ENCODE measurements around the gene CWF19L2. TPM values are rescaled to one million over a fixed set of nuclear protein-coding genes. Genes with fewer than 3 reads are reported as not detected.

Gene CWF19L2
- total RNA-seq (2021; ENCODE audit: unreplicated experiment) (7.0 TPM), Bru-seq, nascent RNA (percentile 73 among the genes with signal in this experiment), BruChase-seq, experiment 1, labeled RNA remaining after a 6-hour chase (percentile 55 among the genes with signal in this experiment), BruChase-seq, experiment 2, labeled RNA remaining after a 2-hour chase (percentile 60 among the genes with signal in this experiment)
- 1.9 and 2.0 TPM in 2 replicates for polyA plus RNA-seq (2012)
- long read RNA-seq, transcript CWF19L2-201 (18 exons, 3,278 nt): major isoform, 11 of 23 reads
- long read RNA-seq, partial matches to known transcripts: 9 of 23 reads
- long read RNA-seq, other reads (novel, unspliced or antisense): 3 of 23 reads

DNA sequence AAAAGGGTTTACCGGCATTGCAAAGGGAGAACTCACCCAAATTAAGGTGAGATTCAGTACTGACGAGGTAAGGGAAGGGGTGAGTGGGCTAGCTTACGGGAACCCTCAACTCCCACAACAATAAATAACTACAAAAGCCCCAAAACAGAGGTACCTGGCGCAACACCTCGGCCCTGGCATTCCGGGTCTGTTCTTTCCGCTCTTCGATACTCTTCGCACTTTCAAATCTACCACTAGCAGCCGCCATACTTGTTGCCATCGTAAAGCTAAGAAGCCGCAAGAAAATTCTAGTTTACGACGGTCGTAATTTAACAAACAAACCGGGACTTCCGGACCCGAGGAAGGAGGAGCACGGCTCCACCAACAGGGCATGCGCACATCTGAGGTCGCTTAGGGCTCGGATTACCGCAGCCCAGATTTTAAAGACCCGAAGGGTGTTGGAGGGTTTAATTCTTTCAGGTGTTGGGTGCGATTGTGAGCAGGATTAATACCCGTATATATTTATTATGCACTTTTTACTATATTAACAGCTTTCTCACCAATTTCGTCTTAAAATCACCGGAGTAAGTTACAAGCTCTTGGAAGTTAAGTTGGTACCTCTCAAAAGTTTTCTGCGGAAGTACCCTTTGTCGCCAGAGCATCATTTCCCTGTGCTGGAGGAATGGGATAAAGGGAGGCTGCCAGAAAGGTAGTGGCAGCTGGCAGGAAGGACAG lies at the start of gene CWF19L2:
CWF19L2 (minus strand) TSS at position 268 of the 714 bp plus-strand sequence; CDS start at position 259, 9 bp downstream.
- peak; percentile 93 for DNase-seq (ENCODE audit: low read depth, low spot score)
- TSS peak; percentile 98 for BruUV-seq (replicated peaks)
- H3K4me2 ChIP-seq (ENCODE audit: low read length): peak within 1 kb of the TSS; percentile 82
- no peaks in the 10 kb centered on the region for H3K27me3 ChIP-seq (ENCODE audit: insufficient read depth, low read length)
- H2AFZ ChIP-seq (ENCODE audit: low read depth, low read length, poor library complexity, severe bottlenecking): peak within 1 kb of the TSS; percentile 91
- H3K9me3 ChIP-seq (ENCODE audit: control insufficient read depth in 1 of 2, insufficient read depth in 1 of 2, low read depth in 1 of 2, low read length in 2 of 2): no peaks in the 10 kb centered on the region
- no peaks in the 10 kb centered on the region for H3K9me2 ChIP-seq (ENCODE audit: insufficient read depth)
- peaks cover 7 to 18% of the 10 kb centered on the region in 2 experiments; a peak in 2 of 4 replicates for H3K4me1 ChIP-seq (ENCODE audit: control insufficient read depth in 1 of 2, insufficient read depth in 2 of 2, low read length in 2 of 2)
- H3K4me3 ChIP-seq (replicated peaks in 1 of 2; ENCODE audit: low read depth in 1 of 2, low read length in 2 of 2): peak within 1 kb of the TSS; percentile 70 to 99
- H3K9ac ChIP-seq (ENCODE audit: low read length): peak within 1 kb of the TSS; percentile 73
- ChIA-PET RAD21 (ENCODE audit: low non-redundant PET in 1 of 2, low total read pairs in 2 of 2, uncharacterized antibody in 2 of 2, unreplicated experiment in 2 of 2) (no interaction called here), POLR2A (interaction anchor here (0.7 kb wide), 1 partner anchor 156 kb away, joined by 3 read pairs; no protein-coding TSS in a partner anchor), CTCF (no interaction called here)
- H3K36me3 ChIP-seq (ENCODE audit: control insufficient read depth in 1 of 2, insufficient read depth in 2 of 2, low read length in 2 of 2): no peaks in the 10 kb centered on the region; a peak in 1 of 4 replicates
- no peaks in the 10 kb centered on the region for H4K20me1 ChIP-seq (ENCODE audit: insufficient read depth)
- H3K79me2 ChIP-seq (ENCODE audit: insufficient read depth, low read length): peaks cover 24% of the 10 kb centered on the region
- H3K27ac ChIP-seq (ENCODE audit: low read depth, low read length): peak within 1 kb of the TSS; percentile 24; the same call in 1 of the 2 replicates
- peak; percentile 98 for ATAC-seq
- intact Hi-C loops (cut with micrococcal nuclease): no loop called here
- TF ChIP-seq ELF1 (IDR thresholded peaks at IDR 0.05; ENCODE audit: borderline replicate concordance, low read depth) (peak; percentile 82), POLR2AphosphoS5 (IDR thresholded peaks at IDR 0.05; ENCODE audit: low read depth, low read length) (peak; percentile 94), ZFX (IDR thresholded peaks at IDR 0.05) (no peak), ATF3 (IDR thresholded peaks at IDR 0.05) (no peak), SP1 (IDR thresholded peaks at IDR 0.05; ENCODE audit: low read depth) (no peak; the same call in 1 of the 2 replicates), JUND (IDR thresholded peaks at IDR 0.05) (no peak; the same call in 1 of the 2 replicates), REST (IDR thresholded peaks at IDR 0.05; ENCODE audit: low read depth) (no peak), CBX3 (IDR thresholded peaks at IDR 0.05; ENCODE audit: low read depth) (no peak), MAX (IDR thresholded peaks at IDR 0.05) (peak; percentile 21; the same call in 1 of the 2 replicates), CEBPB (IDR thresholded peaks at IDR 0.05; ENCODE audit: low read depth) (no peak), ZNF274 (IDR thresholded peaks at IDR 0.05; ENCODE audit: low read depth, low read length) (no peak), SIN3A (IDR thresholded peaks at IDR 0.05; ENCODE audit: low read depth) (peak; percentile 56; the same call in 1 of the 2 replicates), ZBTB33 (IDR thresholded peaks at IDR 0.05; ENCODE audit: extremely low read depth, insufficient replicate concordance, low read length) (no peak), EZH2phosphoT487 (IDR thresholded peaks at IDR 0.05; ENCODE audit: borderline replicate concordance) (no peak), YY1 (IDR thresholded peaks at IDR 0.05; ENCODE audit: extremely low read depth, insufficient replicate concordance, low read depth, low read length) (peak; percentile 96), POLR2A (IDR thresholded peaks at IDR 0.05; ENCODE audit: borderline replicate concordance, extremely low read depth, insufficient read depth, insufficient read length) (peak; percentile 93)
- TF ChIP-seq, protein P1, sequence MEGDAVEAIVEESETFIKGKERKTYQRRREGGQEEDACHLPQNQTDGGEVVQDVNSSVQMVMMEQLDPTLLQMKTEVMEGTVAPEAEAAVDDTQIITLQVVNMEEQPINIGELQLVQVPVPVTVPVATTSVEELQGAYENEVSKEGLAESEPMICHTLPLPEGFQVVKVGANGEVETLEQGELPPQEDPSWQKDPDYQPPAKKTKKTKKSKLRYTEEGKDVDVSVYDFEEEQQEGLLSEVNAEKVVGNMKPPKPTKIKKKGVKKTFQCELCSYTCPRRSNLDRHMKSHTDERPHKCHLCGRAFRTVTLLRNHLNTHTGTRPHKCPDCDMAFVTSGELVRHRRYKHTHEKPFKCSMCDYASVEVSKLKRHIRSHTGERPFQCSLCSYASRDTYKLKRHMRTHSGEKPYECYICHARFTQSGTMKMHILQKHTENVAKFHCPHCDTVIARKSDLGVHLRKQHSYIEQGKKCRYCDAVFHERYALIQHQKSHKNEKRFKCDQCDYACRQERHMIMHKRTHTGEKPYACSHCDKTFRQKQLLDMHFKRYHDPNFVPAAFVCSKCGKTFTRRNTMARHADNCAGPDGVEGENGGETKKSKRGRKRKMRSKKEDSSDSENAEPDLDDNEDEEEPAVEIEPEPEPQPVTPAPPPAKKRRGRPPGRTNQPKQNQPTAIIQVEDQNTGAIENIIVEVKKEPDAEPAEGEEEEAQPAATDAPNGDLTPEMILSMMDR (IDR thresholded peaks at IDR 0.05 in 2 of 3, conservative IDR thresholded peaks at IDR 0.05 in 1 of 3; ENCODE audit: borderline replicate concordance in 1 of 3, insufficient read depth in 1 of 3, low read depth in 2 of 3, low read length in 2 of 3): no peak

Data from HCT116 (cell line).